GM19025 (cell line): ENCODE results near the gene SKA3.
"Not testable (repeated sequence)": the region's sequence is repeated elsewhere in the genome, so short reads cannot be mapped to it uniquely, and the experiment has no call there.

Experiments used
- ATAC-seq: cut with Tn5 transposase; IDR thresholded peaks from one replicate; pipeline ENCODE4 v1.9.1; 2021; ENCODE audit warnings: mild to moderate bottlenecking, low read depth, moderate library complexity; ENCODE audit not compliant: unreplicated experiment

Gene SKA3

DNA sequence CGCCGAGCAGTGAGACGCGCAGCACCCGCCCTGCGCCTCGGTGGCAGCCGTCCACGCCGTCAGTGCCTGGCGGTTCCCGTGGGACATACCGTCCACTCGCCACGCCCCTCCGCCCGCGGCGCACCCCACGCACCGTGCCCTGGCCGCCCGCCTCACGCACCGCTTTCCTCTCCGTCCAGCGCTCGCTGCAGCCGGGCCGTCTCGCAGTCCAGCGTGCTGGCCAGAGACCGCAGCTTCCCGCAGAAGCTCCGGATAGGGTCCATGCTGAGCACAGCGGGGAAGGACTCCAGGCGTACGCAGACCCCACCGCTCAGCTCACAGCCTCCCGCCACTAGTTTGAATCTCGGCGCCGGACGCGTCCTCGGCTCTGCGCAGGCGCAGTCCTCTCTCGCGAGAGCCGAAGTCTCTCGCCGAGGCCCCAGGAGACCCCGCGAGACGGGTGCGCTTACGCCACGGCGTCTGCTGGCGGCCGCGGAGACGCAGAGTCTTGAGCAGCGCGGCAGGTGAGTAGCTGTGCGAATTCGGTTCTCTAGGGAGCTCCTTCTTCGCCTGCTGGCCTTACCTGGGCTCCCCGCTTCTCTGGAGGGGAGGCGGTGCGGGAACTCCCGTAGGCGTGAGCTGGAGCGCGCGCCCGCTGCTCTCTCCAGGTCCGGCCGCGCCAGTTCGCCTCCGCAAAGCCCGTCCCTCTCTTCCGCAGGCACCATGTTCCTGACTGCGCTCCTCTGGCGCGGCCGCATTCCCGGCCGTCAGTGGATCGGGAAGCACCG is at the start of gene SKA3, which contains the start of gene MRPL57:
TSS of gene SKA3 (minus strand) at position 338 of the 767 bp plus-strand sequence. CDS start at position 263, 75 bp downstream.
TSS of gene MRPL57 (plus strand) at position 444 of the 767 bp plus-strand sequence. CDS start at position 703, 259 bp downstream.
- ATAC-seq: peak; percentile 91

DNA sequence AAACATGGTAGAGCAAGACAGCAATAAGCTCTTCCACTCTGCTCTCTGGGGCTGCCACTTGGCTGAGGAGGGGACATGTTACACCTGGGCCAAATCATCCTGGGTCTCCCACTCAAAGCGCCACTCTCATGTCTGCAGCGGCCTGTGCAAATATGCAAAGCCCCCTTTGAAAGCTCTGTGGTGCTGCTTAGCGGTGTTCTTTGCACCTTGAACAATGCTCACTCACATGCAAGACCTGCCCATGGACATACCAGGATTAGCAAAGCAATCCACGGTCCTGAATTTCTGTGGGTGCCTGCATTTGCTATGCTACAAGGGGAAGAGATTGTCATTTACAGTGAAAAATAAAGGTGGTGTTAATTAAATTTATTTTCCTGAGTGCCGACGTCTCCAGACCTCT is 48.7 kb upstream of the SKA3 start:
- ATAC-seq: no peak

DNA sequence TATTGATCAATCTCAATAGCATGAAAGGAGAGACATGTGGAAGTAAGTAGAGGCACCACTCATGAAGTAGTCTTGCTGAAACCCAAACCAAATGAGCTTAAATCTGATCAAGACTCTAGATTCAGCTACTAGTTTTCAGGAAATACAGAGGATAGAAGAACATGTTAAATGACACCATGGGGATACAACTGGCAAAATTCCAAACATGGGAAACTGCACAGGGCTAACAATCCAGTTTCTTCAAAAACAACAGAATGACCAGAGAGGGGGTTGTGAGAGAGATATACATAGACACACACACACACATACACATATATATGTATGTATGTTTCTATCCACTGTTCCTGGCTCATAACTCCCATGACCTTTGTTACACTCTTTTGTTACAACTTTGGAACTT is 44.9 kb upstream of the SKA3 start:
- ATAC-seq: no peak

DNA sequence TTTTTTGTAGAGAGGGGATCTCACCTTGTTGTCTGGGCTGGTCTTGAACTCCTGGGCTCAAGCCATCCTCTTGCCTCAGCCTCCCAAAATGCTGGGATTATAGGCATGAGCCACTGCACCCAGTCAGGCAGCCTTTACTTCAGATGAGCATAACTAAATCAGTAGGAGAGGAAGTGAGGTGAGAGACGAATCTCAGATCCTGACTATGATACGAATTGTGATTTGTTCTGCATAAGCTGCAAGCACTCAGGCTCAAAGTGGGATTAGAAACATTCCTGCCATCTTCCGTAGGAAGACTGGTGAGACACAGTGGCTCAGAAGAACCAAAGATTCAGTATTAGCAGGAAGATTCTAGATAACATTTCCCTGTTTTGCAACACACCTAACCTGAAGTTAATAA is 43.4 kb upstream of the SKA3 start:
- not testable (repeated sequence) for ATAC-seq

DNA sequence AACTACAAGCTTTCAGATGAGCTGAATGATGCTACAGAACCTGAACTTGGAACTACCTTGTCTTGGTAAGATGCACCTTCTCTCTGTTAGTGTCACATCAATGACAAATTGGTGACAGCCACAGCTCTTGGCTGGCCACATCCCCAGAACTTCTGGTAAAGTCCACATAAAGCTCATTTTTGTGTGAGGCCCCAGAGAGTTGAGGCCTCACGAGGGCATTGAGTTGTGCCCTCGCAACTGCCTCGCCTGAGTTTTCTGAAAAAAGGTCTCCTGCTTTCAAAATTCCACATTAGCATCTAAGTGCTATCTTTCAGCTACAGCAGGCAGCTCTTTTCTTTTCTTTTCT is 42.7 kb upstream of the SKA3 start:
- peak; percentile 31 for ATAC-seq

DNA sequence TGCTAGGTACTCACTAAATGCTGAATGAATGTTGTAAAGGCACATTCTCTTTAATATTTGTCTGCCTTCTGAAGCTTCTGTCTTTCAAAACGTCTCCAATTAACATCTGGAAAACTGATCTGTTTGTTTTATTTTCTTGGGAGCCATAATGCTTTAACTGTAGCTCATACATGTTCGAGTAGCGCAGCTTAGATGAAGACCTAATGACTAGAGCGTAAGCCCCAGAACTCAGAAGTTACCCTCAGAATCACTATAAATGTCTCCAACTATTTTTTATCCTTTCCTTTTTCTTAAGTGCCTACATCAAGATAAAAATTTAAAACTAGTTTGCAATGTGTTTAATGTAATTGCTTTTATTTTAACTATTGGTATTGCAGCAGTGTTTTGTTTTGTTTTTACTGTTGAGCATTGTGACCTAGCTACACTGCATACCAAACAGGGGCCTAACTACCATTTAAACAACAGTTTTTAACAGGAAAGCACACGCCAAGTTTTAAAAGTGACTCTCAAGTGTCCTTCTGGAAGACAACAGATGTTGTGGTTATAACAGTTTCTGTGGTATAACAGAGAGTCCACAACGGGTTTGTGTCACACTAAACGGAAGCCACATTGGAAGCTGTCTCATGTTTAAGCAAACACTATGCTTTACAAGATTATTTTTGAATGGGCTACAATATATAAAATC is 42.1 kb upstream of the SKA3 start:
- peak; percentile 95 for ATAC-seq

DNA sequence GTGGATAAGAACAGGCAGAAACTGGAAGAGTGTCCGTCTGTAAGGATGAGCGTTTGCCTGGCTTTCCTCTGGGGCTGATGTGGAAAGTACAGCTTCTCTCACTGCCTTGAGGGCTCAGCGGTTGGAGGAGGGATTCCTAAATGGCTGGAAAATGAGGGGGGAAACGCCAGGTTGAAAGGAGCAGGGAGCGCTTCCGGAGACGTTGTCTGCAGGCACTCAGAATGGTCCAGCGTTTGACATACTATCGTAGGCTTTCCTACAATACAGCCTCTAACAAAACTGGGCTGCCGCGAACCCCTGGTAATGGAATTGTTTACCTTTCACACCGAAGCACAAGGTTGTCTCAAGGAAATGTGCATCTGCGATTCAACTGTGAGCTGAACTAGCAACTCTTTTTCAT is 40.0 kb upstream of the SKA3 start:
- no peak for ATAC-seq

DNA sequence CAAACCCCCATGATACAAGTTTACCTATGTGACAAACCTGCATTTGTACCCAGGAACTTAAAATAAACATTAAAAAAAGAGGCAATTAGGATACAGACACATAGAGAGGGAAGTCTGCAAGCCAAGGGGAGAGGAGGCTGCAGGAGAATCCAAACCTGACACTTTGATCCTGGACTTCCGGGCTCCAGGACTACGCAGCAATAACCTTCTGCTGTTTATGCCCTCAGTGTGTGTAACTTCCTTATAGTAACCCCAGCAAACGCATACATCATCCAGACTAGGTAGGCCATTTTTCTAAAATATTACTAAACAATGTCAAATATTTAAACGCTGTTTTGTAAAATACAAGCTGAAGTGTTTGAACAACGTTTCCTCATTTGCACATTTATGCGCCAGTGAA is 39.1 kb upstream of the SKA3 start:
- ATAC-seq: not testable (repeated sequence)

DNA sequence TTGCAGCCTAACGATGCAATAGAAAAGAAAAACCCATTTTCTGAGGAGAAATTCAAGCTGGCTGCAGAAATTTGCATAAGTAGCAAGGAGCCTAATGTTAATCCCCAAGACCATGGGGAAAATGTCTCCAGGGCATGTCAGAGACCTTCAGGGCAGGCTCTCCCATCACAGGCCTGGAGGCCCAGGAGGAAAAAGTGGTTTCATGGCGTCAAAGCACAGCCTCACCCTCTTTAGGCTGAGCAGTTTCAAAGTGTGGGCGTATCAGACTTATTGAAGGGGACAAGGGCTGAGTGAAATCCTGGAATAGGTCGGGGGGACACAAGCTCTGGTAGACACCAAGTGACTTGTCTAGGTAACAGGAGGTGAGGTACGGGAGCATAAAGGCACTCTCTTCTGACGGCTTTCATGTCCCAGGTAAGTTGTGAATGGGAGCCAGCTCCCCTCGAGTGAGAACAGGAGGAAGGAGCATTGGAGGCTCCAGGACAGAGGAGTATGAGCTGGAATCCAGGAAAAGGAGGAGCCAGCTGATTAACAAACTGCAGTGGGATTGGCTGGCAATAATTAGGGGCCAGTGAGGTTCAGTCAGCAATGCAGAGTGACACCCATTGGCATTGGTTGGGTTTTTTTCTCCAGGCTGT is 35.9 kb upstream of the SKA3 start:
- ATAC-seq: no peak

DNA sequence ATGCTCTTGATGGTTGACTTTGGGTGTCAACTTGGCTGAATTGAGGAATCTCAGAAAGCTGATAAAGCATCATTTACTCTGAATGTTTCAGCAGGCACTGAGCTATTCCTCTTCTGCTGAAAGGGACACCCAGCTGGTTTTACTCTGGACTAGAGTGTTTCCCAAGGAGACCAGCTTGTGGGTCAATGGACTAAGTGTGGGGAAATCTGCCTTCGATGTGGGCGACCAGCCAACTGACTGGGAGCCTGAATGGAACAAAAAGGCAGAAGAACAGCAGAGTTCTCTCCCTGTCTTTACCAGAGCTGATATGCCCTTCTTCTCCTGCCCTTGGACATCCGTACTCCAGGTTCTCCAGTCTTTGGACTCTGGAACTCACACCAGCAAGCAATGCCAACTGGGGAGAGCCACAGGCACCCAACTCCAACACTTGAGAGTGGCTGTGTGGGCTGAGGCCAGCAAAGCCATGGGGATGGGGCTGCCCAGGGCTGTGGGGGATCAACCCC is 32.4 kb upstream of the SKA3 start:
- no peak for ATAC-seq

DNA sequence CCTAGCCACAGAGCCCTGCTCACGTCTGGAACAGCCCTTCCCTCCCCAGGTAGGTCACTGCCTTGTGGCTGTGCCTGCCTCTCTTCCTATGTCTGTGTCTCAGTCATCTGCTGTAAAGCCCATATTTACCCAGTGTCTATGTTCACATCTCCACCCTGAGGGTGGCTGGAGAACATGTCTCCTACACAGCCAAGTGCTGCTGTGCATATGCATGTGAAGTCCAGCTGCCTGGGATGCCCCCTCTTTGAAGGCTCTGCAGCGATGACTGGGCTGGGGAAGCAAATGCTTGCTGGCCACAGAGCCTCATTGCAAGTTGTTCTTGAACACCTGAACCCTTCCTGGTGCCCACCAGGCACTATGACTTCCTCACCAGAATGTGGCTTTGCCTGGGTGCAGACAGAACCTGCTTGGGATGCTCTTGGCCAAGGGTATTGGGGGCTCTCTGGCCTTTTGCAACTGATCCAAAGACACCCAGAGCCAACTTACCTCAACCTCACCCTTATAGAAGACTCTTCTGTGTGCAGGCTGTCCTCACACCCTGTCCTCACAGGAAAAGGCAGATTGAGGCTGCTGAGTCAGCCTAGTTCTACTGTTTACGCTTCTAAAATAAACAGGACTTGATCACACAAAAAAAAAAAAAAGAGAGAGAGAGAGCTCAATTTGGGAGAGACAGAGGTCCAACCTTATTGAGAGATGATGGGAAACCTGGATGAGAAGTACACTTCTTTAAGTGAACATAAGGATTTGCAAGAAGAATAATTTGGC is 26.6 kb upstream of the SKA3 start:
- no peak for ATAC-seq

DNA sequence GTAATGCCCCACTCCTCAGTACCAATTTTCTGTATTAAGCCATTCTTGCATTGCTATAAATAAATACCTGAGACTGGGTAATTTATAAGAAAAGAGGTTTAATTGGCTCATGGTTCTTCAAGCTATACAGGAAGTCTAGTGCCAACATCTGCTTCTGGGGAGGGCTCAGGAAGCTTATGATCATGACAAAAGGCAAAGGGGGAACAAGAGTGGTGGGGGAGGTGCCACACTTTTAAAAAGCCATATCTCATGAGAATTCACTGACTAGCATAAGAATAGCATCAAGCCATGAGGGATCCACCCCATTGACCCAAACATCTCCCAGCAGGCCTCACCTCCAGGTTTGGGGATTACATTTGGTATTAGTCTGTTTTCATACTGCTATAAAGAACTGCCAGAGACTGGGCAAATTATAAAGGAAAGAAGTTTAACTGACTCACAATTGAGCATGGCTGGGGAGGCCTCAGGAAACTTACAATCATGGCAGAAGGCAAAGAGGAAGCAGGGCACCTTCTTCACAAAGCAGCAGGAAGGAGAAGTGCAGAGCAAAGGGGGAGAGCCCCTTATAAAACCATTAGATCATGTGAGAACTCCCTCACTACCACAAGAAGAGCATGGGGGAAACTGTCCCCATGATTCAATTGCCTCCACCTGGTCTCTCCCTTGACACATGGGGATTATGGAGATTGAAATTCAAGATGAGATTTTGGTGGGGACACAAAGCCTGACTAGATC is 25.3 kb upstream of the SKA3 start:
- not testable (repeated sequence) for ATAC-seq

DNA sequence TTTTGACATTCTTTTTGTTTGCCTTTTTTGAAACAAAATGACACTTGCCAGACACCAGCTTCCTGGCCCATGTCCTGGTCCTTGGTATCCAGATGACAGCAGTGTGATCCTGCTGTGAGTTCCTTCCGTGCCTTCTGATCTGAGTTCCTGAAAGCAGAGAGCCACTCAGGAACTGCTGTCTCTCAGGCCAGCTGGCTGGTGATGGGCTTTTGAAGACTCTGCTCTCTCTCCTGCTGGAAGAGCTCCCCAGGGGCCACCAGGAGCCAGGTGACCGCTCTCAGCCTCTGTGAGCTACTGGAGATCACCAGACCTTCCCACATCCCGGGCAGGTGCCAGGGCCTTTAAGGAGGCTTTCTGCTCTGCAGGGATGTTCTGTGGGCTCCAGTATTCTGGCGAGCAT is 22.0 kb upstream of the SKA3 start:
- ATAC-seq: not testable (repeated sequence)

DNA sequence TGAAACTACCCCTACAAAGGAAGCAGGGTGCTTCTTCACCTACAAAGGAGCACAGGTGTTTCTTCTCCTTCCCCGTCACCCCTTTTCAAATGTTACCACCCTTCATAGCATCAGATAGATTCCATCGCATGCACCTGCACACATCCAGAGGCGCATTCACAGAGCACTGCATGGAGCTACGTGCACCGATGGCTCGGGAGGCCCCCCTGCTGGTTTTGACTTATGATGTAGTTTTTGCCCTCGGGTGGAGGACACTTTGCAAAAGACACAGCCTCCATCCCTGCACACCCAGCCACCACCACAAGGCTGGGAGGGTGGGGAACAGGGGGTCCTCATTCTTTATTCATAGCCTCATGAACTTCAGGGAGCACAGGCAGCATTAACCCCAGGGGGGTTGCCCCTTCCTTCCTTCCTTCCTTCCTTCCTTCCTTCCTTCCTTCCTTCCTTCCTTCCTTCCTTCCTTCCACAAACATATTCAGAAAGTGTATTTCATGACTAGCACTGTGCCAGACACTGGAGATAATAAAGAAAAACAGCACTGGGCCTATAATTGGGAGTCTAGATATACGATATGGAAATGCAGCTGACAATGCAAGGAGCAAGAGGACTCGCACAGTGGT is 21.4 kb upstream of the SKA3 start:
- not testable (repeated sequence) for ATAC-seq

DNA sequence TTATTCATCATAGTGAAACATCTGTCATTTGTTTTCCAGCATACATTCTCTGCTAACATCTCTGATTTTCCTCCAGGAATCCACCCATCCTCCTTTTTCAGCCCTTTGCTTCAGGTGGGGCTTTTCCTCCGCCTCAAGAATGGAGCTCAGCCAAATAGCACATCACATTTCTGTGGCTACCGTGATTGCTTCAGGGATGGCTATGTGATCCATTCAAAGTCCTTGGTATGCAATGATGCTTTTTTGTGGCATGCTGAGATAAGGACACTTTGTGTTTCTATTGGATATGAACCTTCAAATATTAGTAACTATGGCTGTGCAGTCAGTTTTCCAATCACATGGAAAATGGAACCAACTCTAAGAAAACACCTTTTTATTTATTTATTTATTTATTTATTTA is 18.4 kb upstream of the SKA3 start:
- ATAC-seq: not testable (repeated sequence)

DNA sequence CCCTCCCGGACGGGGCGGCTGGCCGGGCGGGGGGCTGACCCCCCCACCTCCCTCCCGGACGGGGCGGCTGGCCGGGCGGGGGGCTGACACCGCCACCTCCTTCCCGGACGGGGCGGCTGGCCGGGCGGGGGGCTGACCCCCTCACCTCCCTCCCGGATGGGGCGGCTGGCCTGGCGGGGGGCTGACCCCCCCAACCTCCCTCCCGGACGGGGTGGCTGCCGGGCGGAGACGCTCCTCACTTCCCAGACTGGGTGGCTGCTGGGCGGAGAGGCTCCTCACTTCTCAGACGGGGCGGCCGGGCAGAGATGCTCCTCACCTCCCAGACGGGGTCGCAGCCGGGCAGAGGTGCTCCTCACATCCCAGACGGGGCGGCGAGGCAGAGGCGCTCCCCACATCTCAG is 10.1 kb upstream of the SKA3 start:
- ATAC-seq: not testable (repeated sequence)

DNA sequence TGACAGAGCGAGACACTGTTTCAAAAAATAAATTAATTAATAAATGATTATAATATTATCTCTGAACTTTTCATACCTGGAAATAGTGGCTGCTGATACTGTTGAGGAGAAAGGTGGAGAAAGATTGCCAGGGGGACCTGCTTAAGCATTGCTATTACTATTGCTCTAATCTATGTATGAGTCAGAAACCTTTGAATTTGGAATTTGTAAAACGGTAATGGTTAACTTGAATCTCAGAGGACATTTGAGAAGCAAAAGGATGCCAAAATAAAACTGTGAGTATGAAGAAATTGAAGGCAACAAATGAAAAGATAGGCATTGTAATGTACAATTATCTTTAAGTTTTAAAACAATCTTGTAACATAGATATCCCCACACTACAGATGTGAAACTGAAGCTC is 5.3 kb upstream of the SKA3 start:
- ATAC-seq: no peak

DNA sequence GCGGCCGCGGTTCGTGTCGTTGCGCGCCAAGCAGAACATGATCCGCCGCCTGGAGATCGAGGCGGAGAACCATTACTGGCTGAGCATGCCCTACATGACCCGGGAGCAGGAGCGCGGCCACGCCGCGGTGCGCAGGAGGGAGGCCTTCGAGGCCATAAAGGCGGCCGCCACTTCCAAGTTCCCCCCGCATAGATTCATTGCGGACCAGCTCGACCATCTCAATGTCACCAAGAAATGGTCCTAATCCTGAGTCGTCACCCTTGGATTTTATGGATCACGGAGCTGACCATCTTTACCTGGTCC is 581 bp upstream of the SKA3 start:
- ATAC-seq: peak; percentile 20

DNA sequence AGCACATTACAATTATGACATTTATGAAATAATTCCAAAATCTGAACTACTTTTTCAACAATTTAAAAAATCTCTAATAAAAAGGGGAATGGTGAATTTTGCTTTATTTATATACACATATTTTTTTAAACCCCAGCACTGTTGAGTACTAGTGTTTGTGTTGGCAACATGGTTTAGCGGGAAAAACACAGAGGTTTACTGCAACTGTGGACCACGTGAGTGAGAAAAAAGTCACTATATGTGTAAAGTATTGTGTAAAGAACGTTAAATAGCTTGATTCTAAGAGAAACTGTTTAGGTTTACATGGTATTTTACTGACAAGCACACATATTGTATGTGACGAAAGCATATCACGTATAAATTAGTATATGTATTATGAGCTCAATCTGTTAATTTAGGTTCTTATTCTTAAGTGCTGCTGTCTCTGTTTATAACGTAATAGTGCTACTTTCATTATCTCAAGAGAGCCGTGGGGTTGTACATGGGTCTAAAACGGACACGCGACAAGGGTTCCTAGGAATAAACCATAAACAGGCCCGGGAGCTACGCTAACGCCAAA is 617 bp downstream of the SKA3 start:
- ATAC-seq: no peak
